ENCODE results near the gene GDF10.
A peak's percentile ranks its signal among the peaks of the same experiment; 100 is the strongest.

The GDF10 gene

GRCh38 chr10:47333532-47333931 lies 33.5 kb downstream of the GDF10 start:
- no peak for DNase-seq (ENCODE audit: low read depth in 2 of 2)

- no peak for DNase-seq (ENCODE audit: low read depth in 2 of 2)
Measured at GRCh38 chr10:47334466-47335295, 34.7 kb downstream of the GDF10 start.

DNA sequence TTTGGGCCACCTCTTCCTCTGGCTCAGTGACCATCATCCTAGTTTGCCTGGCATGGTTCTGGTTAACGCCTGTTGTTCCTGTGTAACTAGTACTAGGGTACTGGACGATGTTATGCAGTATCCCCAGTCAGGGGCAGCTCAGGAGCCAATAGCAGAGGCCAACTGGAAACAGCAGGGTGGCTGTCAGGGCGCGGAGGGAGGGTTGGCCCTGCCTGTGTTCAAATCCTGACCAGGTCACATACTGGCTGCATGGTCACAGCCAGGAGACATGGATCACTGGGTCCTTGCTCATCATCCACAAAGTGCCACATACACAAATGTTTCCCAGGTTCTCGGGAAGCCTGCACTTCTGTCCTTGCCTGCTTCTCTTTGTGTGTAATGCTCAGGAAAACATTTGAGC lies 35.9 kb downstream of the GDF10 start:
- no peak for DNase-seq (ENCODE audit: low read depth in 2 of 2)

DNA sequence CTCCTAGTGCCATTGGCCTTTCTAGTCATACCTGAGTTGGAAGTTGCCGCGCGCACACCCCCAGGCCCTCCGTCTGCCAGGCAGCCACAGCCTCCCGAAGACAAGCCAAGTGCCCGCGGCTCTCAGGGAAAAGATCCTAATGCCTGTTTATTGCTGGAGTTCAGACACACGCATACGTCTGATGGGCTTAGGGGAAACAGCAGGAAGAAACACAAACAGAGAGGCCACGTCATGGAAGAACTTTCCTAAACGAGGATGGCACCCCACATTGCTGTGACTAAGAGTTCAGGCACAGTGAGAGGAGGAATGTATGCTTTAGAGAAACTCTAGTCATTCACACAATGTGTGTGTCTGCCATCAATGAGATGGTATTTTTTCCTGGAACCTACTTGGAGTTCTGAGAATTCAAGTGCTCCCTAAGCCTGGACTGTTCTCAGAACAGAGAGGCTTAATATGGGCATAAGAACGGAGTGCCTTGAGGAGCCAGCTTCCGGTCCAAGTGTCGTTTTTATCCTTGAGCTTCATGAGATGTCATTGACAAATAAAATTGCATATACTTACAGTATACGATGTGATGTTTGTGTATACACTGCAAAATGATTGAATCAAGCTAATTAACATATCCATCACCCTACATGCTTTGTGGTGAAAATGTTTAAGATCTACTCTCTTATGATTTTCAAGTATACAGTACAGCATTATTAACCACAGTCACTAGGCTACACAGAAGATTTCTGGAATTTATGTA lies 36.6 kb downstream of the GDF10 start:
- DNase-seq (ENCODE audit: low read depth in 2 of 2) = no peak

- no peak for DNase-seq (ENCODE audit: low read depth in 2 of 2)
Measured at GRCh38 chr10:47337310-47337709, 37.3 kb downstream of the GDF10 start.

GRCh38 chr10:47339186-47339735 lies 39.3 kb downstream of the GDF10 start:
- DNase-seq (ENCODE audit: low read depth in 2 of 2) = no peak

DNA sequence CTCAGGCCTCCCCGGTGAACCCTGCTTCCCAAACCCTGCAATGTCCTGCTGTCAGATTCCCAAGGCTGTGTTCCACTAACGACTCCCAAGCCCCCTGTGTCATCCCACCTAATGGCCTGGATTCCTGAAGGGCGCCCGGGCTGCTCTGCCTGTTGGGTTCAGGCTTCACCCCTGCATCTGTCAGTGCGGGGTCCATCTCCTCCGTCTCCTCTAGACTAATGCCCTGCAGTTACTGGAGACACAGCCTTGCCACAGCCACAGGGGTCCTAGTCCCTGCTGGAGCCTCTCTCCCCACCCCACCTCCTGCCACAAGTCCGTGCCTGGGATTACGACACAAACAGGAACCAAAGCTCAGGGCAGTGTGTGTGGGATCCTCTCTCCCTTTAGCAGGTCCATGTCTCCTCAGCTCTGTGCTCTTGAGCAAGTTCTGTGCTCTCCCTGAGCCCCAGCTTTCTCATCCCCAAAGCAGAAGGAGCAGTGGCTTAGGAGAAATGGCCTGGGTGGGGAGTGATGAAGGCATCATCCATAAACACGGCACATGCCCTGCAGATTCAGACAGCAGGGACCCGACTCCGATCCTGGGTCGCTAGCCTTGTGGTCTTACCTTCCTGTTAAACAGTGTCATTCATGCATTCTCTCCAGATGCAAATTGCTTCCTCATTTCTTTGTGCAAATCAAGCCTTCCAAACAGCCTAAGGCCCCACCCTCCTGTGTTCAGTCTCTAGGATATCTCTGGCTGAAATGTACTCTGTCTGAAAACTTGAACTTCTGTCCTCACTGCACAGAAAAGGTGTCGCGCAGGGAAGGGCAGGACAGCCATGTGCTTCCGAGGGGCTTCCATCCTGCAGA lies 40.0 kb downstream of the GDF10 start:
- no peak for DNase-seq (ENCODE audit: low read depth in 2 of 2)

GRCh38 chr10:47340608-47341170 lies 40.7 kb downstream of the GDF10 start:
- peak; percentile 52 to 64 for DNase-seq (ENCODE audit: low read depth in 2 of 2)

DNA sequence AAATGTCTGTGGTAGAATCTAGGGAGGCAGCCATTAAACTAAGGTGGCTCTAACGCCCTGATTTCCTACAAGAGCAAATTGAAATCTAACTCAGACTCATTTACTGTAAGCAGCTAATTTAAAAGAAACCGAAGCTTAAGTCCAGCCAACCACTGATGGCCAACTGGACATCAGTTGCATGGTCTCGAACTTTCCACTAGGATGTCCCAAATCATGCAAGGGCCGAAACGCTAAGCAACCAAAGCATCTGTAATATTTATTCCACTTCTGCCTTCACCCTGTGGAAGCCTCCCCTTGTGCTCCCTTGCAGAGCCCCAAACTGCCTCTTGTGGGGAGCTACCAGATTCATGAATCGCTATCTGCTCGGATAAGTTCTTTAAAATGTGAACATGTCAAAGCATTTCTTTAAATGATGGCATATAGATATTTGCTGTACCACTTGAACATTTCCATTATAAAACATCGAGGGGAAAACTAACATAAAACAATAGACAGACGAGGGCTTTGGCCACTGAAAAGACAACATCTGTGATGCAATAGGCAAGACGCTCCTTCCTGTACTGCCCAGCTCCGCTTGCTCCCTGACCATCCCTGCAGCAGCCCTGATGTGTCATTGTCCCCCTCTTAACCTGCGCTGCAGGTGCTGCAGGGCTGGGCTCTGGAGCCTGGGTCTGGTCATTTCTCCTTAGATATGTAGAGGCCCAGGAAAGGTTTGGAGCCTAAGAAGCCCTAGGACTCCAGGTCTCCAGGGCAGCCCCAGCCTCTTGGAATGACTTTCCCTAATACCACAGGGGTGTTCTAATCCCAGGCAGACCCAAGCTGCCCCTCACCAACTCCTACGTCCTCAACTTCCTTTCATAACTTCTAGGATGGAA lies 45.2 kb downstream of the GDF10 start:
- DNase-seq (ENCODE audit: low read depth in 2 of 2) = no peak

- DNase-seq (ENCODE audit: low read depth in 2 of 2) = no peak
Measured at GRCh38 chr10:47346581-47347302, 46.7 kb downstream of the GDF10 start.

DNA sequence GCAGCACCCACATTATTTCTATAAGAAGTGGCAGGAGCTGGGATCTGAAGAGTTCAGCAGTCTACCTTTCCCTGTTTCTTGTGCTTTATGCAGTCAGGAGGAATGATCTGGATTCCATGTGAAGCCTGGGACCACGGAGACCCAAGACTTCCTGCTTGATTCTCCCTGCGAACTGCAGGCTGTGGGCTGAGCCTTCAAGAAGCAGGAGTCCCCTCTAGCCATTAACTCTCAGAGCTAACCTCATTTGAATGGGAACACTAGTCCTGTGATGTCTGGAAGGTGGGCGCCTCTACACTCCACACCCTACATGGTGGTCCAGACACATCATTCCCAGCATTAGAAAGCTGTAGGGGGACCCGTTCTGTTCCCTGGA lies 47.3 kb downstream of the GDF10 start:
- no peak for DNase-seq (ENCODE audit: low read depth in 2 of 2)

DNA sequence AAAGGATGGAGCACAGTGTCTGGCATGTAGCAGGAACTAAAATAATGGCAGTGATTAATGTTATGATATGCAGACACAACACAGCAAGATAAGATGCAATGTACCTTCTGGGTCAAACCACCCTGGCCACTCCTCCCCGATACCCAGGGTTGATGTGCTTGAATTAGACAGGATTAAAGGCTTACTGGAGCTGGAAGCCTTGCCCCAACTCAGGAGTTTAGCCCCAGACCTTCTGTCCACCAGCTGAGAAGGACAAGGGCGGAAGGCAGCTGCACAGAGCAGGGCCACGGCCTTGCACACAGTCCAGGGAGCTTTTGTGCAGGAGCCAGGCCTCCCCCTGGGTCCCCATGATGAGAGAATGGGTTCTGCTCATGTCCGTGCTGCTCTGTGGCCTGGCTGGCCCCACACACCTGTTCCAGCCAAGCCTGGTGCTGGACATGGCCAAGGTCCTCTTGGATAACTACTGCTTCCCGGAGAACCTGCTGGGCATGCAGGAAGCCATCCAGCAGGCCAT lies 48.2 kb downstream of the GDF10 start, which contains the start of gene RBP3:
Gene RBP3 (plus strand): TSS at position 226 of the 514 bp plus-strand sequence. CDS start 122 bp downstream, at position 348.
- no peak for DNase-seq (ENCODE audit: low read depth in 2 of 2)

DNA sequence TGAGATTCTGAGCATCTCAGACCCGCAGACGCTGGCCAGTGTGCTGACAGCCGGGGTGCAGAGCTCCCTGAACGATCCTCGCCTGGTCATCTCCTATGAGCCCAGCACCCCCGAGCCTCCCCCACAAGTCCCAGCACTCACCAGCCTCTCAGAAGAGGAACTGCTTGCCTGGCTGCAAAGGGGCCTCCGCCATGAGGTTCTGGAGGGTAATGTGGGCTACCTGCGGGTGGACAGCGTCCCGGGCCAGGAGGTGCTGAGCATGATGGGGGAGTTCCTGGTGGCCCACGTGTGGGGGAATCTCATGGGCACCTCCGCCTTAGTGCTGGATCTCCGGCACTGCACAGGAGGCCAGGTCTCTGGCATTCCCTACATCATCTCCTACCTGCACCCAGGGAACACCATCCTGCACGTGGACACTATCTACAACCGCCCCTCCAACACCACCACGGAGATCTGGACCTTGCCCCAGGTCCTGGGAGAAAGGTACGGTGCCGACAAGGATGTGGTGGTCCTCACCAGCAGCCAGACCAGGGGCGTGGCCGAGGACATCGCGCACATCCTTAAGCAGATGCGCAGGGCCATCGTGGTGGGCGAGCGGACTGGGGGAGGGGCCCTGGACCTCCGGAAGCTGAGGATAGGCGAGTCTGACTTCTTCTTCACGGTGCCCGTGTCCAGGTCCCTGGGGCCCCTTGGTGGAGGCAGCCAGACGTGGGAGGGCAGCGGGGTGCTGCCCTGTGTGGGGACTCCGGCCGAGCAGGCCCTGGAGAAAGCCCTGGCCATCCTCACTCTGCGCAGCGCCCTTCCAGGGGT lies 48.9 kb downstream of the GDF10 start:
- DNase-seq (ENCODE audit: low read depth in 2 of 2) = no peak

GRCh38 chr10:47349516-47349915 lies 49.5 kb downstream of the GDF10 start:
- no peak for DNase-seq (ENCODE audit: low read depth in 2 of 2)

DNA sequence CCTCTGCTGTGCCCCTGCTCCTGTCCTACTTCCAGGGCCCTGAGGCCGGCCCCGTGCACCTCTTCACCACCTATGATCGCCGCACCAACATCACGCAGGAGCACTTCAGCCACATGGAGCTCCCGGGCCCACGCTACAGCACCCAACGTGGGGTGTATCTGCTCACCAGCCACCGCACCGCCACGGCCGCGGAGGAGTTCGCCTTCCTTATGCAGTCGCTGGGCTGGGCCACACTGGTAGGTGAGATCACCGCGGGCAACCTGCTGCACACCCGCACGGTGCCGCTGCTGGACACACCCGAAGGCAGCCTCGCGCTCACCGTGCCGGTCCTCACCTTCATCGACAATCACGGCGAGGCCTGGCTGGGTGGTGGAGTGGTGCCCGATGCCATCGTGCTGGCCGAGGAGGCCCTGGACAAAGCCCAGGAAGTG lies 50.0 kb downstream of the GDF10 start:
- no peak for DNase-seq (ENCODE audit: low read depth in 2 of 2)

DNA sequence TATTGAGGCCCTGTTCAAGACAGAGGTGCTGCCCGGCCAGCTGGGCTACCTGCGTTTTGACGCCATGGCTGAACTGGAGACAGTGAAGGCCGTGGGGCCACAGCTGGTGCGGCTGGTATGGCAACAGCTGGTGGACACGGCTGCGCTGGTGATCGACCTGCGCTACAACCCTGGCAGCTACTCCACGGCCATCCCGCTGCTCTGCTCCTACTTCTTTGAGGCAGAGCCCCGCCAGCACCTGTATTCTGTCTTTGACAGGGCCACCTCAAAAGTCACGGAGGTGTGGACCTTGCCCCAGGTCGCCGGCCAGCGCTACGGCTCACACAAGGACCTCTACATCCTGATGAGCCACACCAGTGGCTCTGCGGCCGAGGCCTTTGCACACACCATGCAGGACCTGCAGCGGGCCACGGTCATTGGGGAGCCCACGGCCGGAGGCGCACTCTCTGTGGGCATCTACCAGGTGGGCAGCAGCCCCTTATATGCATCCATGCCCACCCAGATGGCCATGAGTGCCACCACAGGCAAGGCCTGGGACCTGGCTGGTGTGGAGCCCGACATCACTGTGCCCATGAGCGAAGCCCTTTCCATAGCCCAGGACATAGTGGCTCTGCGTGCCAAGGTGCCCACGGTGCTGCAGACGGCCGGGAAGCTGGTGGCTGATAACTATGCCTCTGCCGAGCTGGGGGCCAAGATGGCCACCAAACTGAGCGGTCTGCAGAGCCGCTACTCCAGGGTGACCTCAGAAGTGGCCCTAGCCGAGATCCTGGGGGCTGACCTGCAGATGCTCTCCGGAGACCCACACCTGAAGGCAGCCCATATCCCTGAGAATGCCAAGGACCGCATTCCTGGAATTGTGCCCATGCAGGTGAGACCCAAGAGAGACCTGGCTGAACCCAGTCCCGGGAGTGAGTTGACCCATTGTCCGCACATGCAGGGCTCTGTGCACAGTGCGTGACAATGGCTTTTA lies 51.0 kb downstream of the GDF10 start:
- no peak for DNase-seq (ENCODE audit: low read depth in 2 of 2)

Data from stimulated activated CD8-positive, alpha-beta memory T cell treated with anti-CD3 and anti-CD28 coated beads, Interleukin-2, amount 100 ng/mL, for 48 hours (primary cell).